ENCODE measurements around the gene GIGYF2. TPM values are rescaled to one million over a fixed set of nuclear protein-coding genes. Genes with fewer than 3 reads are reported as not detected.

GIGYF2 gene
- total and polyA plus RNA-seq, 2 of the 13 experiments (the other 11 are each of a cell fraction or from before 2014, with no cell fraction given): 44.9 to 73.5 TPM

DNA sequence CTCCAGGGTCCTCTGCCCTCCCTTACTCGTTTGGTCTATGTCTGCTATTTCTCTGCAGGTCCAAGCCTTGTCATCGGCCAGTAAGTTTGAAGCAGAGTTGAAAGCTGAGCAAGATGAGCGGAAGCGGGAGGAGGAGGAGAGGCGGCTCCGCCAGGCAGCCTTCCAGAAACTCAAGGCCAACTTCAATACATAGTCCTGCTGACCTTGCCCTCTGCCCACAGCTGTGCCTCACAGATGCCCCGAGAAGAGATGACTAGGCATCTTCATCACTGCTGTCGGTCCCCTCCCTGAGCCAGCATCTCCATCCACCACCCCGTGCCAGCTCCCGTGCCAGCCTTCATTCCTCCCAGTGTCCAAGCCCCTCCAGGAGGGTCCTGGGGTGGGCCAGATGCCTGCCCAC, 15.6 kb upstream of the GIGYF2 start (continued):
- no peak for TF ChIP-seq CREB3 (CRISPR knock-in tag; IDR thresholded peaks at IDR 0.05)
- TF ChIP-seq, protein P1, sequence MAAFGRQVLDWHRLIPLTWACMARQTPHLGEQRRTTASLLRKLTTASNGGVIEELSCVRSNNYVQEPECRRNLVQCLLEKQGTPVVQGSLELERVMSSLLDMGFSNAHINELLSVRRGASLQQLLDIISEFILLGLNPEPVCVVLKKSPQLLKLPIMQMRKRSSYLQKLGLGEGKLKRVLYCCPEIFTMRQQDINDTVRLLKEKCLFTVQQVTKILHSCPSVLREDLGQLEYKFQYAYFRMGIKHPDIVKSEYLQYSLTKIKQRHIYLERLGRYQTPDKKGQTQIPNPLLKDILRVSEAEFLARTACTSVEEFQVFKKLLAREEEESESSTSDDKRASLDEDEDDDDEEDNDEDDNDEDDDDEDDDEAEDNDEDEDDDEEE (CRISPR knock-in tag; IDR thresholded peaks at IDR 0.05): no peak
- no peak for TF ChIP-seq NAIF1 (CRISPR knock-in tag; IDR thresholded peaks at IDR 0.05; ENCODE audit: borderline replicate concordance)
- no peak for TF ChIP-seq ZNF749 (CRISPR knock-in tag; IDR thresholded peaks at IDR 0.05; ENCODE audit: borderline replicate concordance)
- TF ChIP-seq, protein P2, sequence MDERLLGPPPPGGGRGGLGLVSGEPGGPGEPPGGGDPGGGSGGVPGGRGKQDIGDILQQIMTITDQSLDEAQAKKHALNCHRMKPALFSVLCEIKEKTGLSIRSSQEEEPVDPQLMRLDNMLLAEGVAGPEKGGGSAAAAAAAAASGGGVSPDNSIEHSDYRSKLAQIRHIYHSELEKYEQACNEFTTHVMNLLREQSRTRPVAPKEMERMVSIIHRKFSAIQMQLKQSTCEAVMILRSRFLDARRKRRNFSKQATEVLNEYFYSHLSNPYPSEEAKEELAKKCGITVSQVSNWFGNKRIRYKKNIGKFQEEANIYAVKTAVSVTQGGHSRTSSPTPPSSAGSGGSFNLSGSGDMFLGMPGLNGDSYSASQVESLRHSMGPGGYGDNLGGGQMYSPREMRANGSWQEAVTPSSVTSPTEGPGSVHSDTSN (CRISPR knock-in tag; IDR thresholded peaks at IDR 0.05): no peak
- 0 out of 2 replicates have a peak, but pooled peaks have one; percentile 16 for TF ChIP-seq MAFF (IDR thresholded peaks at IDR 0.05; ENCODE audit: low read depth, low read length)
- TF ChIP-seq, protein P3, sequence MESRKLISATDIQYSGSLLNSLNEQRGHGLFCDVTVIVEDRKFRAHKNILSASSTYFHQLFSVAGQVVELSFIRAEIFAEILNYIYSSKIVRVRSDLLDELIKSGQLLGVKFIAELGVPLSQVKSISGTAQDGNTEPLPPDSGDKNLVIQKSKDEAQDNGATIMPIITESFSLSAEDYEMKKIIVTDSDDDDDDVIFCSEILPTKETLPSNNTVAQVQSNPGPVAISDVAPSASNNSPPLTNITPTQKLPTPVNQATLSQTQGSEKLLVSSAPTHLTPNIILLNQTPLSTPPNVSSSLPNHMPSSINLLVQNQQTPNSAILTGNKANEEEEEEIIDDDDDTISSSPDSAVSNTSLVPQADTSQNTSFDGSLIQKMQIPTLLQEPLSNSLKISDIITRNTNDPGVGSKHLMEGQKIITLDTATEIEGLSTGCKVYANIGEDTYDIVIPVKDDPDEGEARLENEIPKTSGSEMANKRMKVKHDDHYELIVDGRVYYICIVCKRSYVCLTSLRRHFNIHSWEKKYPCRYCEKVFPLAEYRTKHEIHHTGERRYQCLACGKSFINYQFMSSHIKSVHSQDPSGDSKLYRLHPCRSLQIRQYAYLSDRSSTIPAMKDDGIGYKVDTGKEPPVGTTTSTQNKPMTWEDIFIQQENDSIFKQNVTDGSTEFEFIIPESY (CRISPR knock-in tag; IDR thresholded peaks at IDR 0.05): peak; percentile 83
- TF ChIP-seq ZNF761 (CRISPR knock-in tag; conservative IDR thresholded peaks at IDR 0.05): no peak
- no peak for TF ChIP-seq ZNF691 (CRISPR knock-in tag; IDR thresholded peaks at IDR 0.05; ENCODE audit: borderline replicate concordance, low read depth)
- TF ChIP-seq PAX8 (CRISPR knock-in tag; IDR thresholded peaks at IDR 0.05; ENCODE audit: borderline replicate concordance): no peak
- TF ChIP-seq SAFB2 (CRISPR knock-in tag; IDR thresholded peaks at IDR 0.05; ENCODE audit: borderline replicate concordance, low read depth): no peak
- TF ChIP-seq PAXIP1 (CRISPR knock-in tag; conservative IDR thresholded peaks at IDR 0.05): no peak
- TF ChIP-seq, protein P4, sequence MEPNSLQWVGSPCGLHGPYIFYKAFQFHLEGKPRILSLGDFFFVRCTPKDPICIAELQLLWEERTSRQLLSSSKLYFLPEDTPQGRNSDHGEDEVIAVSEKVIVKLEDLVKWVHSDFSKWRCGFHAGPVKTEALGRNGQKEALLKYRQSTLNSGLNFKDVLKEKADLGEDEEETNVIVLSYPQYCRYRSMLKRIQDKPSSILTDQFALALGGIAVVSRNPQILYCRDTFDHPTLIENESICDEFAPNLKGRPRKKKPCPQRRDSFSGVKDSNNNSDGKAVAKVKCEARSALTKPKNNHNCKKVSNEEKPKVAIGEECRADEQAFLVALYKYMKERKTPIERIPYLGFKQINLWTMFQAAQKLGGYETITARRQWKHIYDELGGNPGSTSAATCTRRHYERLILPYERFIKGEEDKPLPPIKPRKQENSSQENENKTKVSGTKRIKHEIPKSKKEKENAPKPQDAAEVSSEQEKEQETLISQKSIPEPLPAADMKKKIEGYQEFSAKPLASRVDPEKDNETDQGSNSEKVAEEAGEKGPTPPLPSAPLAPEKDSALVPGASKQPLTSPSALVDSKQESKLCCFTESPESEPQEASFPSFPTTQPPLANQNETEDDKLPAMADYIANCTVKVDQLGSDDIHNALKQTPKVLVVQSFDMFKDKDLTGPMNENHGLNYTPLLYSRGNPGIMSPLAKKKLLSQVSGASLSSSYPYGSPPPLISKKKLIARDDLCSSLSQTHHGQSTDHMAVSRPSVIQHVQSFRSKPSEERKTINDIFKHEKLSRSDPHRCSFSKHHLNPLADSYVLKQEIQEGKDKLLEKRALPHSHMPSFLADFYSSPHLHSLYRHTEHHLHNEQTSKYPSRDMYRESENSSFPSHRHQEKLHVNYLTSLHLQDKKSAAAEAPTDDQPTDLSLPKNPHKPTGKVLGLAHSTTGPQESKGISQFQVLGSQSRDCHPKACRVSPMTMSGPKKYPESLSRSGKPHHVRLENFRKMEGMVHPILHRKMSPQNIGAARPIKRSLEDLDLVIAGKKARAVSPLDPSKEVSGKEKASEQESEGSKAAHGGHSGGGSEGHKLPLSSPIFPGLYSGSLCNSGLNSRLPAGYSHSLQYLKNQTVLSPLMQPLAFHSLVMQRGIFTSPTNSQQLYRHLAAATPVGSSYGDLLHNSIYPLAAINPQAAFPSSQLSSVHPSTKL (CRISPR knock-in tag; IDR thresholded peaks at IDR 0.05): 0 out of 2 replicates have a peak, but pooled peaks have one; percentile 15
